Measurements from ENCODE around the gene ELMOD3. TPM values are rescaled to one million over a fixed set of nuclear protein-coding genes. Genes with fewer than 3 reads are reported as not detected.
"Not testable (repeated sequence)": the region's sequence is repeated elsewhere in the genome, so short reads cannot be mapped to it uniquely, and the experiment has no call there.

The ELMOD3 gene
- total RNA-seq, 1 experiment from 2014 or later = 7.1 TPM

- DNase-seq (ENCODE audit: low spot score) = no peak
Measured at GRCh38 chr2:85400541-85401463, 46.2 kb downstream of the ELMOD3 start.

GRCh38 chr2:85401464-85401805 lies 46.9 kb downstream of the ELMOD3 start:
- no peak for DNase-seq (ENCODE audit: low spot score)

GRCh38 chr2:85401844-85402243 lies 47.3 kb downstream of the ELMOD3 start:
- DNase-seq (ENCODE audit: low spot score) = no peak

- no peak for DNase-seq (ENCODE audit: low spot score)
Measured at GRCh38 chr2:85405201-85406059, 50.9 kb downstream of the ELMOD3 start.

- peak; percentile 83 for DNase-seq (ENCODE audit: low spot score)
Measured at GRCh38 chr2:85409845-85410583, 55.4 kb downstream of the ELMOD3 start, which contains the start of gene CAPG. Gene CAPG, minus strand, starts transcription at chr2:85410366. Its CDS starts 8,221 bp downstream, at chr2:85402145.

GRCh38 chr2:85410584-85411404 lies 56.2 kb downstream of the ELMOD3 start:
- DNase-seq (ENCODE audit: low spot score) = peak; percentile 85

DNA sequence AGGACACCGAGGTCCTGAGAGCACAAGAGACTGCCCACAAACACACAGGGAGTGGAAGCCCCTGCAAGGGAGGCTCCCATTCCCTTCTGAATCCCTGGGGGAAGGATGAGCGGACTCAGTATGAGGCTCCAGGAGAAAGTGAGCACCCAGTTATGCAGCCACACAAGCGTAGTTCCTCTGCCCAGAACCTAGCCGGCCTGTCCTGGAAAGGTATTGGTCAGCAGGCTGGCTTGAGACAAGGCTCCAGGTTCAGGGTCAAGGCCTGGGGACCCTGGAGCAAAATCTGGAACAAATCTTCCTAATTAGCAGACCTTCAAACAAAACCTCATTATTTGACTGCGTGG lies 56.8 kb downstream of the ELMOD3 start:
- no peak for DNase-seq (ENCODE audit: low spot score)

- peak; percentile 58 for DNase-seq (ENCODE audit: low spot score)
Measured at GRCh38 chr2:85413592-85414420, 59.2 kb downstream of the ELMOD3 start.

GRCh38 chr2:85414421-85414759 lies 59.8 kb downstream of the ELMOD3 start:
- DNase-seq (ENCODE audit: low spot score) = not testable (repeated sequence)

GRCh38 chr2:85414761-85415553 lies 60.4 kb downstream of the ELMOD3 start:
- no peak for DNase-seq (ENCODE audit: low spot score)

- DNase-seq (ENCODE audit: low spot score) = no peak
Measured at GRCh38 chr2:85415980-85416650, 61.5 kb downstream of the ELMOD3 start.

GRCh38 chr2:85418132-85419008 lies 63.8 kb downstream of the ELMOD3 start, which contains the start of gene SH2D6:
Gene SH2D6, plus strand, starts transcription at chr2:85418714. Its CDS starts 10,752 bp downstream, at chr2:85429466.
- DNase-seq (ENCODE audit: low spot score) = peak; percentile 88

GRCh38 chr2:85419009-85419675 lies 64.6 kb downstream of the ELMOD3 start:
- no peak for DNase-seq (ENCODE audit: low spot score)

GRCh38 chr2:85420536-85421259 lies 66.1 kb downstream of the ELMOD3 start:
- DNase-seq (ENCODE audit: low spot score) = peak; percentile 94

DNA sequence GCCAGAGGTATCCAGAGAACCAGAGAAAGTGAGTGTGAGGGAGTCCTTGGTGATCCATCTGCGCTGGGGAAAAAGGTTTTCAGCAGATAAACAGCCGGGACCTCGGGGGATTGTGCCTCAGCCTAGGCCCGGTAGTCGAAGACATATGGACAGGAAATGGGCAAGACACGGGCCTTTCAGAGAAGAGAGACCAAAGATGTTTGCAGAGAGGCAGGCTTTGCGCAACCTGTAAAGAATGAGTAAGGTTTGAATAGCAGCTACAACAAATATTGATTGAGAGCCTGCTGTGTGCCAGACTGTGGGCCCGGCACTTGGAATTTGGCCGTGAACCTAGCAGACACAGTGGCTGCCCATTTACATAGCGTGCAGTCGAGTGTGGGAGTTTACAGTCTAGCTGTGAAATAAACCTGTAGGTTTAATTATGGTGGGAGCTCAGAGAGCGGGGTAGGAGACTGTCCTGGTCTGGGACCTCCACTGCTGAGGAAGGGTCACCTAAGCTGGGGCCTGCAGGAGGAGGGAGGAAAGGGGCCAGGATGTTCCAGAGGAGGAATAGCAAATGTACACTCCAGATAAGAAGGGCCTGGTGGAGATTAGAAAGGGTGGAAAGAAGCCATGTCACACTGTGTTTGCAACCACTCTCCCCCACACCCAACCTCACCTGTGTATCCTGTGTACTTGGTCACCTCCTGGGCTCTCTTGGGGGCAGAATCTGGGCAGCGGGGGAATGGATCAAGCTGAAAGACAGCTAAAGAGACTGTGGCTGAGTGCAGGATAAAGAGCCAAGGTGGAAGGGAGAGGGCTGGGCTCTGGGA lies 66.9 kb downstream of the ELMOD3 start:
- DNase-seq (ENCODE audit: low spot score) = peak; percentile 81

All from HT-29 (cell line).